WTC11 (cell line): ENCODE measurements around the gene ADAM33. TPM values are rescaled to one million over a fixed set of nuclear protein-coding genes. Genes with fewer than 3 reads are reported as not detected.

Experiments
- ATAC-seq: fragments of 200-7000 bp; cut with Tn5 transposase; 2 replicates; pipeline ENCODE4 v1.10.0; 2021; ENCODE audit warnings: mild to moderate bottlenecking, moderate library complexity
- CTCF ChIA-PET: fragments of 300-600 bp; sonication (Branson Sonifier 250); formaldehyde crosslinking; loops from one replicate; lab custom pipeline; 2021; ENCODE audit warnings: antibody characterized with exemption; lab: Charles Lee
- POLR2A ChIA-PET: fragments of 350-600 bp; sonication (Branson Sonifier 250); formaldehyde crosslinking; loops from one replicate; lab custom pipeline; 2021; ENCODE audit warnings: antibody characterized with exemption; lab: Charles Lee
- DNase-seq: peaks from one replicate; pipeline ENCODE4 v3.0.0; 2021; ENCODE audit warnings: low spot score
- H3K27ac Mint-ChIP-seq: 2 replicates; pipeline ENCODE4 v1.8.0; 2021; ENCODE audit warnings: mixed read lengths
- H3K27me3 Mint-ChIP-seq: 2 replicates; pipeline ENCODE4 v1.8.0; 2021; ENCODE audit warnings: low read depth, mild to moderate bottlenecking, moderate library complexity, mixed read lengths
- H3K36me3 Mint-ChIP-seq: 2 replicates; pipeline ENCODE4 v1.8.0; 2021; ENCODE audit warnings: mixed read lengths
- H3K4me1 Mint-ChIP-seq: 2 replicates; pipeline ENCODE4 v1.8.0; 2022; ENCODE audit warnings: mixed read lengths
- H3K4me3 Mint-ChIP-seq: 2 replicates; pipeline ENCODE4 v1.8.0; 2021; ENCODE audit warnings: mild to moderate bottlenecking, moderate library complexity, mixed read lengths
- H3K9me3 Mint-ChIP-seq: 2 replicates; pipeline ENCODE4 v1.8.0; 2021; ENCODE audit warnings: mixed read lengths
- CTCF ChIP-seq: fragments of 200-600 bp; IDR thresholded peaks from 2 replicates; pipeline ENCODE4 v1.8.0; 2022; ENCODE audit warnings: antibody characterized with exemption
- ETV6 ChIP-seq: sonication (generic); formaldehyde crosslinking; IDR thresholded peaks from 2 replicates; pipeline ENCODE4 v1.8.1; 2022; ENCODE audit warnings: mild to moderate bottlenecking, missing genetic modification reagents
- FOXP4 ChIP-seq: sonication (generic); formaldehyde crosslinking; IDR thresholded peaks from 2 replicates; pipeline ENCODE4 v1.8.0; 2022; ENCODE audit warnings: mild to moderate bottlenecking, missing genetic modification reagents
- GABPB1 ChIP-seq: sonication (generic); formaldehyde crosslinking; IDR thresholded peaks from 2 replicates; pipeline ENCODE4 v1.8.1; 2023; ENCODE audit warnings: mild to moderate bottlenecking, missing genetic modification reagents
- IRF2 ChIP-seq: sonication (generic); formaldehyde crosslinking; IDR thresholded peaks from 2 replicates; pipeline ENCODE4 v1.8.0; 2022; ENCODE audit warnings: low read depth, missing genetic modification reagents, borderline replicate concordance
- JAZF1 ChIP-seq: fragments of 250-450 bp; sonication (Bioruptor Pico); IDR thresholded peaks from 2 replicates; pipeline ENCODE4 v1.9.0; 2021; ENCODE audit warnings: moderate library complexity, mild to moderate bottlenecking, inconsistent platforms
- MAX ChIP-seq: sonication (generic); formaldehyde crosslinking; IDR thresholded peaks from 2 replicates; pipeline ENCODE4 v1.8.0; 2022; ENCODE audit warnings: mild to moderate bottlenecking, missing genetic modification reagents
- MLX ChIP-seq: sonication (generic); formaldehyde crosslinking; IDR thresholded peaks from 2 replicates; pipeline ENCODE4 v1.8.1; 2023; ENCODE audit warnings: mild to moderate bottlenecking, missing genetic modification reagents, moderate library complexity
- MXD4 ChIP-seq: fragments of 250-450 bp; sonication (Bioruptor Pico); IDR thresholded peaks from 2 replicates; pipeline ENCODE4 v1.8.0; 2021; ENCODE audit warnings: mild to moderate bottlenecking, moderate library complexity, borderline replicate concordance
- NFYB ChIP-seq: sonication (generic); formaldehyde crosslinking; conservative IDR thresholded peaks from 2 replicates; pipeline ENCODE4 v1.8.0; 2022; ENCODE audit warnings: low read depth, missing genetic modification reagents
- NR2C2 ChIP-seq: sonication (generic); formaldehyde crosslinking; IDR thresholded peaks from 2 replicates; pipeline ENCODE4 v1.8.0; 2022; ENCODE audit warnings: mild to moderate bottlenecking, missing genetic modification reagents
- RELA ChIP-seq: sonication (generic); formaldehyde crosslinking; IDR thresholded peaks from 2 replicates; pipeline ENCODE4 v1.8.1; 2022; ENCODE audit warnings: missing genetic modification reagents, mild to moderate bottlenecking, borderline replicate concordance
- SP1 ChIP-seq: sonication (generic); formaldehyde crosslinking; conservative IDR thresholded peaks from 2 replicates; pipeline ENCODE4 v1.8.1; 2022; ENCODE audit warnings: missing genetic modification reagents
- STAT6 ChIP-seq: sonication (generic); formaldehyde crosslinking; conservative IDR thresholded peaks from 2 replicates; pipeline ENCODE4 v1.8.1; 2023; ENCODE audit warnings: mild to moderate bottlenecking, low read depth, missing genetic modification reagents, moderate library complexity
- ZNF138 ChIP-seq: sonication (generic); formaldehyde crosslinking; conservative IDR thresholded peaks from 2 replicates; pipeline ENCODE4 v1.8.1; 2022; ENCODE audit warnings: mild to moderate bottlenecking, moderate library complexity, missing genetic modification reagents
- ZSCAN18 ChIP-seq: fragments of 250-450 bp; sonication (Bioruptor Pico); IDR thresholded peaks from 2 replicates; pipeline ENCODE4 v2.1.2; 2022; ENCODE audit warnings: mild to moderate bottlenecking, moderate library complexity
- total RNA-seq: library from RNA; stranded (reverse); gene quantifications from 3 replicates; pipeline ENCODE4 v1.2.3, GENCODE V29; 2021

ADAM33 gene
- total RNA-seq, 1 experiment from 2014 or later, result 5.3 TPM

- TF ChIP-seq ETV6 (CRISPR knock-in tag) (no peak), FOXP4 (CRISPR knock-in tag) (no peak), NFYB (CRISPR knock-in tag) (no peak), NR2C2 (no peak), MXD4 (CRISPR knock-in tag) (no peak), CTCF (no peak), ZNF138 (no peak), SP1 (CRISPR knock-in tag) (no peak)
Observed at GRCh38 chr20:3630429-3630828, 51.4 kb downstream of the ADAM33 start (continued).

GRCh38 chr20:3629893-3630292 is 51.9 kb downstream of the ADAM33 start:
- Mint-ChIP-seq H3K27me3 (no peaks in the 10 kb centered on the region), H3K27ac (no peak overlapping the region), H3K36me3 (peaks cover 4% of the 10 kb centered on the region), H3K4me1 (peaks cover 12% of the 10 kb centered on the region), H3K9me3 (no peaks in the 10 kb centered on the region), H3K4me3 (no peak overlapping the region)
- DNase-seq (no peak), ATAC-seq (peak; percentile 26; the same call in 1 of the 2 replicates)
- TF ChIP-seq IRF2 (CRISPR knock-in tag) (no peak), RELA (CRISPR knock-in tag) (no peak), MLX (no peak), STAT6 (CRISPR knock-in tag) (no peak), JAZF1 (CRISPR knock-in tag) (no peak), ZSCAN18 (CRISPR knock-in tag) (no peak), GABPB1 (no peak), MAX (CRISPR knock-in tag) (no peak)
- POLR2A ChIA-PET, result no interaction called here
- CTCF ChIA-PET, result interaction anchor here (0.9 to 1.8 kb wide), 2 partner anchors 17 to 67 kb away, joined by 4 to 5 read pairs; no protein-coding TSS in a partner anchor
